Stimulated activated CD8-positive, alpha-beta memory T cell treated with anti-CD3 and anti-CD28 coated beads, Interleukin-4, amount 100 ng/mL, for 24 hours (primary cell): ENCODE measurements around the gene CAMTA1.

Experiments
- DNase-seq: peaks from one replicate; pipeline ENCODE4 v3.0.0-alpha.2; 2020; ENCODE audit warnings: low read depth

The CAMTA1 gene

DNA sequence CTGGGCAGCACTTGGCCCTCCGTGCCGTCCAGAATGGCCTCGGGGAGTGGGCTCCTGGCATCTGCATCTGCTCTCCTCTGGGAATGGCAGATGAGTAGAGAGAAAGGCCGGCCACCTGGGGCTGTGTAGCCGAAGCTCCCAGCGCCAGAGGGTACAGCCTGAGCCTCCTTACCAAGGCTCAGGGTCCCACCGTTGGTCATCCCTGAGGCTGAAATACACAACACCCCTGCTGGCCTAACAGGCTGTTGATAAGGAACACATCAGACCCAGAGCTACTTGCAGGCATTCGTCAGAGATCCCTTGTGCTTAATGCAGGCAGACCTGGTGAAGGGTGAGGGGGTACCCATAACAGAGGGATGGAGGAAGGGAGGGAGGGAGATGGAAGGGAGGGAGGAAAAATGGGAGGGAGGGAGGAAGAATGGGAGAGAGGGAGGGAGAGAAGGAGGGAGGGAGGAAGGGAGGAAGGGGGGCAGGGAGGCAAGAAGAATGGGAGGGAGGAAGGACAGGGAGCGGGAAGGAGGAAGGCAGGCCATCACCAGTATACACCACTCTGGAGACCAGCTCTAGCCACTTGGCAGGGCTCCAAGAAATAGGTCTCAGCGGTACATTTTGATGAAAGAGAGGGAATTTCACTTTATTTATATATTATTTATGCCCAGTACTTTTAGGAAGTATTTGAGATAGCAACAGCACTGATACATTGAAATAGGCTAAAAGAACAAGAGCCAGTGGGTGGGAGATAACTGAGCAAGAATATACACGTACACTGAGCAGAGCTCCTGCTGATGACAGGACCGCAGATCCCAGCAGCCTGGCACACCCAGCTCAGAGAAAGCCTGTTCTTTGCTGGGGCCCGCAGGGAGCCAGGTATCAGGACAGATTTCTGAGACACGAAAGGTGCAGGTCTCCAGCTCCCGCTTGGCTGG, 670.8 kb downstream of the CAMTA1 start:
- no peak for DNase-seq

DNA sequence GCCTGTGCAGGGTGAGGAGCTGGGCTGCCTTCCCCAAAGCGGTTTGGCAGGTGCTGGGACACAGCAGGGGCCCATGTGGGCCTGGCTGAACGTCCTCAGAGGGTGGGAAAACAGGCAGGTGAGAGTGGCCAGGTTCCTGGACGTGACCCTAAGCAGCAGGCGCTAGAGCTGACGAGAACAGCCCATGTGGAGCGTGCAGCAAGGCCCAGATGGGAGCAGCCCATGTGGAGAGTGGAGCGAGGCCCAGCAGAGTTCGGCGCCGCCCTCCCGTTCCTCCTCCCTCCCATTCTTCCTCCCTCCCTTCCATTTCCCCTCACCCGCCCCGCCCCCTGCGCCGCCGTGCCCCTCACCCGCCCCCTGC, 671.4 kb downstream of the CAMTA1 start:
- no peak for DNase-seq

DNA sequence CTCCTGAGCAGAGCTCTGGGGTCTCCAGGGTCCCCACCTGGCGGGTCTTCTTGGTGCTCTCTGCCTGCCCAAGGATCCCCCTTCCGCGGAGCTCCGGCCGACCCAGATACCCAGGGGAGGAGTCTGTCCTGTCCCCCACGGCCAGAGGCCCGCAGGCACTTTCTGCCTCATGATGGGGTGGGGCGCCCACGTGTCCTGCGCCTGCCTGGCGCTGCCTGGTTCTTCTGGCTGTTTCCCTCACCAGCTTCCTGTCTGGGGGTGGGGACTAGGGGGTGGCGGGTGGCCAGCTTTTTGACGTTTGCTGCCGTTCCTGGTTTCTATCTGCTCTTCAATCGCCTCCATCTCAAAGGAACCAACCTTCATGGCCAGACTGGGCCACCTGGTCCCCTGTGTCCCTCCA, 672.6 kb downstream of the CAMTA1 start:
- no peak for DNase-seq

- no peak for DNase-seq
Measured at GRCh38 chr1:7458946-7459345, 673.7 kb downstream of the CAMTA1 start.

GRCh38 chr1:7459914-7460313, 674.7 kb downstream of the CAMTA1 start:
- no peak for DNase-seq

- DNase-seq: no peak
Measured at GRCh38 chr1:7460807-7461206, 675.6 kb downstream of the CAMTA1 start.

DNA sequence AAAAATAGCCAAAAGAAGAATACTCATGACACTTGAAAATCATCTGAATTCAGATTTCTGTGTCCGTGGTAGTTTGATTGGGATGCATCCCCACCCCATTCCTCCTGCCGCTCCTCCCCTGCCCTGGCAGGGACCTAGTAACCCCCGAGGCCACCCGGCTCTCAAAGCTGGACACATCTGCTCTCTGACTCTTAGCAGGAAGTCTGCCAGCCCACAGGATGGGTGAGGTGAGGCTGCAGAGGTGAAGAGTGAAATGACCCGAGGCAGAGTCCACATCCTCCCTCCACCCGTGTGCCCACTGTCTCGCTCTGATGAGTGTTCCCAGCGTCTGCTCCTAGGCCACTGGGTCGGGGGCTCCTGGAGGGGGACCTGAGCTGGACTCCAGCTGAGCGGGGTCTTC, 677.4 kb downstream of the CAMTA1 start:
- DNase-seq: no peak

DNA sequence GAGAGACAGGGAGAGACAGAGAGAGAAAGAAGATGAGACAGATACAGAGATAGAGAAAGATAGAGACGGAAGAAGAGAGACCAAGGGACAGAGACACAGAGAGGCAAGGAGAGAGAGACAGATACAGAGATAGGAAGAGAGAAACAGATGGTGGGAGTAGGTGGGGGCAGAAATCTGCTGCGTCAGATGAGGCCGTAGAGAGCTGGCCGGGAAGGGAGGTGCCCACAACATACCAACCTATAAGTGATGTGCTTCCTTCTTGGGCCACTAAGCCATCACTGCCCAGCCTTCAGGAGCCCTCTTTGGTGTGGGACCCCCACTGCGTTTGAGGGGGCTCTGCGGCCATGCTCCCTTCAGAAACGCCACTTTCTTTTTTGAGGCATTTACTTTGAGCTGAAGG, 678.3 kb downstream of the CAMTA1 start:
- DNase-seq: no peak

DNA sequence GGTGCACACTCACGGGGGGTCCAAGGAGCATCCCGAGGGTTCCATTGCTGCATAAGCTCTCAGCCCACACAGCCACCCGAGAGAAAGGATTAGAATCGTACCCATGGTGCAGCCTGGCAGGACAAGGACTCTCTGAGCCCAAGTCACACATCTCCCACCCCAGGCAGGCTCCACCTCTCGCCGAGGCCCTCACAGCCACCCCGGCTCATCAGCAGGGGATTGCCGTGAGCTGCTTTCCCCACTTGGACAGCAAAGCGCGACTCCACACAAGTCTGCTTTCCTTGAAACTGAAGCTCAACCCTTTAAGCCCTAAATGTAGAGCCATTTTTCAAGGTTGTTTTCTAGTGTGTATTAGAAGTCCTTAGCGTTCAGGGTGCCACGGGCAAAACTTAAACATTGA, 679.5 kb downstream of the CAMTA1 start:
- no peak for DNase-seq

- DNase-seq: no peak
Measured at GRCh38 chr1:7467476-7468175, 682.4 kb downstream of the CAMTA1 start.

GRCh38 chr1:7468248-7468647, 683.0 kb downstream of the CAMTA1 start:
- no peak for DNase-seq

GRCh38 chr1:7469255-7469938, 684.1 kb downstream of the CAMTA1 start:
- DNase-seq: no peak

DNA sequence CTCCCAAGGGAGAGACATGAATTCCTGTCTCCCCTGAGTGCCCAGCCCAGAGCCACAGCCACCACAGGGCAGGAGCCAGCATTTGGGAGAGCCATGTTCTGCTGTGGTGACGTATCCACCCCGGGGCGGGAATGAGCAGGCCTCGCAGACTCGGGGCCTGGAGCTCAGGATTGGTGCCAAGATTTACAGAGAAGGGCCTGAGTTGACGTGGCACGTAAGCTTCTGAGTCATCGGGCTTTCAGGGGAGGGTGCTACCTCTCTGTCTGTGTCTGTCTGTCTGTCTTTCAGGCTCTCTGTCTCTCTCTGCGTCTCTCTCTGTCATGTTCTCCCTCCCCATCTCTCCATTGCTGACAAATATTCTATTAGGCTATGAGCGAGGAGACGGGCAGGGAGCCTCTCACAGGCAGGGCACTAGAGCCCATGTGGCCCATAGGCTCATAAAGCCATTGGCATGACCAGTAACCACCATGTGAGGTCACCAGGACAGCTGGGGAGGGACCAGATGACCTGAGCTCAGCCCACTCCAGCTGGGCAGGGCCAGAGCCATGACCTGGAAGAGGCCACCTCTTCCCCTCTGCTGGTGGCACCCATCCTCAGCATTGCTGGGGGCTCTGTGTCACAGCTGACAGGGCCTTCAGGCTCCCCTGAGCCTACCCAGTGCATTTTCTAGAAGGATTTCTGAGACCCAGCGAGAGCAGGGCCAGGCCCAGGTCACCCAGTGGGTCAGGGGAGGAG, 685.8 kb downstream of the CAMTA1 start:
- DNase-seq: no peak

- no peak for DNase-seq
Measured at GRCh38 chr1:7471836-7472235, 686.6 kb downstream of the CAMTA1 start.

GRCh38 chr1:7473223-7474142, 688.2 kb downstream of the CAMTA1 start:
- DNase-seq: no peak

GRCh38 chr1:7474143-7474490, 688.9 kb downstream of the CAMTA1 start:
- DNase-seq: no peak

DNA sequence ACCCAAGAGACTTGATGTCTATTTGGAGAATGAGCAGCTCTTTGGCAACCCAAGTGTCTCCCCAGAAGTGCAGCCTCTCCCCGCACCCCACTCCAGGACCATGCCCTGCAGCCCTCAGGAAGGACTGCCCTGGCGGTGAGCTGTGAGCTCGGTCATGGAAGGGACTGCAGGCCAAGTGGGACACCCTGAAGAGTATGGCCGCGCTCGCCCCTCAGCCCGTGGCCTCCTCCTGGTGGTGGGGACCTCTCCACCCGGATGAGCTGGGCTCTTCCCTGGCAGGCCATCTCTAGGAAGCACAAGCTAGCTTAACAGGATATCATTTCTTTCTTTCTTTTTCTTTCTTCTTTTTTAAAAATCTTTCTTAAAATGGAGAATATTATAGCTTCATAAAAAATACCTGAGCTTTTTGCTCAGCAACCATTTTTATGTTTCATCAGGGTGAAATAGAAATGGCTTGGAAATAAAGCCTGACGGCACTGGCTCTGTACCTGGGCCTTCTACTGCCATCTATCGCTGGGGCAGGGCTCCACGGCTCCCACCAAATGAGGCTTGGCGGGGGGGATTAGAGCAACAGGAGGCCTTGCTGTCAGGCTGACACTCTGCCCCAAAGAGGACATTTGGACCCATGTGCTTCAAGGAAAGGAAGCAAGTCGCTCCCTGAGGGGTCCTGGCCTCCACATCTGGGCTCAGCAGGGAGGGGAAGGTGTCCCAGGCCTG, 689.7 kb downstream of the CAMTA1 start:
- no peak for DNase-seq

DNA sequence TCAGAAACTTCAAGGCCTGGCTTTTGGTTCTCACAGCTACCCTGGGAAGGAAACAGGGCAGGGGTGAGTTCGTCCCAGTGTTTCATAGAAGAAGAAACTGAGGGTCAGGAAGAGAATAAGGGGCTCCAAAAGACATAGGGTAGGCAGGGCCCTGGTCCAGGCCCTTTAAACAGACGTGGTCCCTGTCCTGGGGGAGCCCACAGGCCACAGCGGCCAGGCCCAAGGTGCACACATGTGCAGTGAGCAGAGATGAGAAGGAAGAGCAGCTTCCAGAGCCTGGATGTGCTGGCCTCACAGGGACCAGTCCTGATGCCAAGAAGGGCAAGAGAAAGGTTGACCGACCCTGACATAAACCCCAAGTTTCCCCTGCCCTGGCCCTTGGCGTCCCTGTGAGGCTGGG, 690.4 kb downstream of the CAMTA1 start:
- no peak for DNase-seq

- no peak for DNase-seq
Measured at GRCh38 chr1:7476402-7476801, 691.1 kb downstream of the CAMTA1 start.

GRCh38 chr1:7476861-7477547, 691.8 kb downstream of the CAMTA1 start:
- DNase-seq: no peak
